8988T (cell line): ENCODE data around the gene PRKCQ.
"Not testable (repeated sequence)": the region's sequence is repeated elsewhere in the genome, so short reads cannot be mapped to it uniquely, and the experiment has no call there.

Experiments used
- DNase-seq: peaks from one replicate; pipeline ENCODE4 v3.0.0; 2011

PRKCQ gene

DNA sequence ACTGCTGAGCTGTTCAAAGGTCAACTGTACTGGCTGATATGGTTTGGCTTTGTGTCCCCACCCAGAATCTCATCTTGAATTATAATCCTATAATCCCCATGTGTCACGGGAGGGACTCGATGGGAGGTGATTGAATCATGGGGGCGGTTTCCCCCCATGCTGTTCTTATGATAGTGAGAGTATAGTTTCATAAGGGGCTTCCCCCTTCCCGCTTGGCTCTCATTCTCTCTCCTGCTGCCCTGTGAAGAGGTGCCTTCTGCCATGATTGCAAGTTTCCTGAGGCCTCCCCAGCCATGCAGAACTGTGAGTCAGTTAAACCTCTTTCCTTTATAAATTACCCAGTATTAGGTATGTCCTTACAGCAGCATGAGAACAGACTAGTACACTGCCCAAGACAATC lies 140.2 kb downstream of the PRKCQ start:
- not testable (repeated sequence) for DNase-seq

DNA sequence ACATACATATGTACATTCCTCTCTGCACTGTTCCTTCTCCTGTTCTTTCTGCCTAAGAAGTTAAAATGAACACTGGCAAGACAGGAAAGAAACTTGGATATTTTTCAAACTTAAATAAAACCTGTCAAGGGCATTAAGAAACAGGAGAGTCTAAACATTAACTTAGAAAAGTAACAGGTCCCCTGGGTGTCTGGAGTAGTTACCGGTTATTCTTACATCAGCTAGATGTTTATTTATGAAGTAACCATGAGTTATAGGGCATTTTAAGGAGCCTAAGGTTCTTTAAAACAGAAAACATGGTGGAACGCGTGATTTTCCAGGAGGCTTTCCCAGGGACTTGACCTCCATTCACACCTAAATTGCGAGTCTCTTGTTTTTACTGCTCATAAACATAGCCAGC lies 148.2 kb downstream of the PRKCQ start:
- DNase-seq: no peak

- DNase-seq: no peak
Measured at GRCh38 chr10:6431186-6431585, 148.9 kb downstream of the PRKCQ start.

GRCh38 chr10:6430423-6430980 lies 149.6 kb downstream of the PRKCQ start:
- DNase-seq: no peak

- no peak for DNase-seq
Measured at GRCh38 chr10:6427357-6427959, 152.6 kb downstream of the PRKCQ start.

DNA sequence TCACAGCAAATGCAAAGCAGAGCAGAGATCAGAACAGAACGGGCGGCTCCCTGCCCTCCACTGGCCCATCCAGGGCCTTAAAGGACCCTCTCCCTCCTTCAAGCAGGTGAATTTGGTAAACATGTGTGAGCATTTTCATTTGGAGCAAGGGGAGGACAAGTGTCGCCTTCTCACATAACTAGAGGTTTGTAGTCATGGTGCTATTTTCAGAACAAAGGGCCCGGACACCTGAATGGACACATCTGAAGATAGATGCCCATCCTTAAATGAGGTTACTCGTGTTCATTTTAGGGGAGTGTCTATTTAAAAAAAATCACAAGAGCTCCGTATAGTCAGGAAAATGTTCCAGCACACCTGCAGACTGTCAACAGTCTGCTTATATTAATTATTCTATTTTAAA lies 153.8 kb downstream of the PRKCQ start:
- DNase-seq: no peak

DNA sequence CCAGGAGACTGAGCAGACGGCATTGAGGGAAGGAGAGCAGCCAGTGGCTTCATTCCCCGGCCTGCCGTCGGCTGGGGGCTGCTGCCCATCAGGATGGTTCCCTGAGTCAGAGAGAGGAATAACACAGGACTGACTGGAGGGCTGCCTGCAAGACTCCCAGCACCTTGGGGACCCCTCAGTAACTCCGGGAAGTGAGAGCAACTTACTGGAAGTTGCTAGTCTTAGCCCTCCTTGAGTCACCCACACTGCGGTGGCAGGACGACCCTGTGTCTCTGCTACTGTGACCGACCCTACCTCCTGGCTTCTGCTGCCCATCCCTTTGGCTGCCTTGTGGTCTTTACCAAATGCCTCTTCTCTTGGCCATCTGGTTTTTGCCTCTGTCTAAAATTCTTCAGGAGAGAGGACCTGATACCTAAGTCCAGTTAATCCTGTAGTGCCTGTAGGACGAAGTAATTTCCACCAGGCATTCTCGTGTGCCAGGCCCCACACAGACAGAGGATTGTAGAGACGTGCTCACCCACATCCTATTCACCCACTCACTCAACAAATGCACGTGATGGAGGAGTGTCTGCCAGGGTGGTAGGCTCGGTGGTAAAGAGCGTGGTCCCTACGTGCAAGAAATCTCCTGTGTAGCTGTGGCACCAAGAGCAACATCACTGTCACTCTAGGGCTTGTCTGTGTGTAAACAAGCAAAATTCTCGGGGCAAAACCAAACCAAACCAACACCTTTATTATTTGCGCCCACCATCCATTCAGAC lies 156.5 kb downstream of the PRKCQ start:
- no peak for DNase-seq

DNA sequence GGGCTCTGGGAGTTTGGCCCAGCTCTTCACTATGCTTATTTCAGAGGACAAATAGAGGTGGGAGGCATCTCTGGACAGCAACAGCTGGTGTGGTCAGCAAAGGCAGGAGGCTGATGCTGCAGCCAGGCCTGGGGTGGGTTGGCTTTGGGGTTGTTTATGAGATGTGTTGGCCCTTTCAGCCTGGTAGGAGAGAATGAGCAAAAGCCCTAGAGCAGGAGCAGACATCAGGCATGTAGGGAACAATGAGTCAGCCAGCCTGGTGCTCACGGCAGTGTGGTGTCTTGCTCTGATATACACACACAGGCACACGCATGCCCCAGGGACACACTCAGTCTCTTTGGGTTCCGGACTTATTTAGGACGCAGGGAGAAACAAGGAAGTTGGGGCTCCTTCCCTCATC lies 157.1 kb downstream of the PRKCQ start:
- DNase-seq: no peak

- DNase-seq: no peak
Measured at GRCh38 chr10:6418613-6419216, 161.4 kb downstream of the PRKCQ start.

- DNase-seq: no peak
Measured at GRCh38 chr10:6418167-6418566, 161.9 kb downstream of the PRKCQ start.

- DNase-seq: peak; percentile 21
Measured at GRCh38 chr10:6416892-6417512, 163.1 kb downstream of the PRKCQ start.

- no peak for DNase-seq
Measured at GRCh38 chr10:6411436-6411835, 168.6 kb downstream of the PRKCQ start.

GRCh38 chr10:6410830-6411229 lies 169.2 kb downstream of the PRKCQ start:
- DNase-seq: no peak

DNA sequence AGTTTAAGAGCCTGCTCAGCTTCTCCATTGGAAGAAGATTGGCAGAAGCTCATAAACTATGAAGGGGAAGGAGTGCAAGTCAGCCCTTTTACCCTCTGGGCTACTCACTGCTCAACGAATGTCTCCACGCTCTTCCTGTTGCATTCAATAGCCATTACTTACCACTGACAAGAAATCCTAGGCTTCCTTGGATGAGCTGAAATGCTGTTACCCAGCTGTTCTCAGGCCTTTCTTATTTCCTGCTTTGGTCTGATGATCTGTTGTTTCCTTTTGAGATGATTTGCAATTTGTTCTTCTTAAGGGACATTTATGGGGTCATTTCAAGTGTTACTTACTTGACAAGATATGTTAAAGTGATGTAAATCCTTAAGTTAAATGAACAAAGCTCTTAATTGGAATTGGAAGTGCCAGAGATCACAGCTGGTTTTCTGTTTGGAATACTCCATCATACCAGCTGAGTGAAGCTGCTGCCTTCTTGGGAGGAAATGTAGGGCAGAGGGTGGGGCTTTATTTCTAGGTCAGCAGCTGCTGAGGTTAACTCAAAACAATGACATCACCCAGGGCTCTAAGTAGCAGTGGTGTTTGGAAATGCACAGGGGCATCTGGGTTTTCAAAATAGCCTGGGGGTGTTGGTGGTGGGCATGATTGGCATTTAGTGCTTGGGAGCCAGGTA lies 170.0 kb downstream of the PRKCQ start:
- DNase-seq: no peak

DNA sequence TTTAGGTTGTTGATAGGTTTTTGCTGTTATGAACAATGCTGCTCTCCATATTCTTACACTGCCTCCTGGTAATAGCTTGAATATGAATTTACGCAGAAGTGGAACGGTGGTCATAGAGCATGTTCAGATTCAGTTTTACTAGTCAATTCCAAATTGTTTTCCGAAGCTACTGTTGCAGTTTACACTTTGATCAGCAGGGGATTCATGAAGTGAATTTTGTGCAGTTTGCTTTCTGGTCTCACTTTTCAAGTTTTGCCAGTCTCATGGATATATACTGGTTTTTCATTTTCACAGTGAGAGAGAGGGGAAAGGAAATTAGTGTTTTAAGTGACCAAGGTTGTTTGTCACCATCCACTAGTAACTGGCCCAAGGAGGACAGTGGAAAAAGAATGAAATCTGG lies 171.3 kb downstream of the PRKCQ start:
- no peak for DNase-seq

DNA sequence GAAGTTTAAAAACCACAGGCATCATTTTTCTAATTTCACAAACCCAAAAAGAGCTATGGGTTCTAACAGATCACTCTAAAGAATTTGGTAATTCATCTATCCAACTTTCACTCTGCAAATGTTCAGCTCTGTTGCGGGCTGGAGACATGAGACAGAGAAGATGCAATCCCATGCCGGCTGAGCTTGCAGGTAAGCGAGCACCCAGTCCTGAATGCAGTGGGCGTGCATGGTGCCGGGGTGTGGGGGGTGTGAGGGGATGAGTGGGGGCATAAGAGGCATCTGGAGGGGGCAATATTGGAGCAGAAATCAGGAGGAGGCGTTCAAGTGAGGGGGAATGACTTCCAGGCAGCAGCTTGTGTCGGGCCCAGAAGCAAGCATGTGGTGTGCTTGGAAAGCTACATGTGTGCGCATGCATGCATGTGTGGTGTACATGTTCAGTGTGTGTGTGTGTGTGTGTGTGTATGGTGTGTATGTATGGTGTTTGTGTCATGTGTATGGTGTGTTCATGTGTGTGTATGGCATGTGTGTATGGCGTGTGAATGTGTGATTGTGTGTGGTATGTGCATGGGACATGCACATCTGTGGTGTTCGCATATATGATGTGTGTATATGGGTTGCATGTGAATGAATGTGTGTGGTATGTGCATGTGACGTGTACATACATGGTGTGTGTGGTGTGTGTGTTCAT lies 172.9 kb downstream of the PRKCQ start:
- DNase-seq: no peak

DNA sequence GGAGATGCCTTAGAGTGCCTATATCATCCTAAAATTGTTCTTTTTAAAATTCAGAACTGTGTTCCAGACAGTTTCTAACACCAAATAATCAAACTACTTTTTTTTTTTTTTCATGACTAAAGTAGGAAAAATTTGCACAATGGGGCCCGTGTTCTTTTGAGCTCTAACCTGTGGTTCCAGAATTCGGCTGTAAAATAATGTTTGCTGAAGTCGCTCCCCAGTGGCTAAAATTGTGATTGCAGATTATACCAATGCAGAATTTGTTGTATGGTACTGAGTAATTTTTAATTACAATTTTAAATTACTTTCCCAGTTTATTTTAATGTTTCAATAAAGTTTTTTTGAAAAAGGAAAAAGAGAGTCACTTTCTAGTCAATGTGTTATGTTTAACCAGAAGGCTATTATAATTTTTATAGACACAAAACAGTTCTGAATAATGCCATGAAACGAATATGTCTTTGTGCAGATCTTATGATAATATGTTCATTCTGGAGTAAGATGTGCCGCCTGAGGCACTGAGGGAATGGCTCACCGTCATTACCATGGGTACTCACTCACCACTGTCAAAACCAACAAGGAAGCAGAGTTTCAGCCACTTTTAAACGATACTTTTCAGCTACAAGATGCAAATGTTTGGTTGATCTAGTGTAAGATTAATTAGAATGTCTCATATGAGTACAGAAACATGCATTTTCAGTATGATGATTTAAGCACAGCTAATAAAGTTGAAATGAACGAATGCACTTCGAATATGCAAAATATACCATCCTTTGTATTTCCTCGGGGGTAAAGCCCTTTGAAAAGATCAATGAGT lies 173.6 kb downstream of the PRKCQ start:
- peak; percentile 35 for DNase-seq

DNA sequence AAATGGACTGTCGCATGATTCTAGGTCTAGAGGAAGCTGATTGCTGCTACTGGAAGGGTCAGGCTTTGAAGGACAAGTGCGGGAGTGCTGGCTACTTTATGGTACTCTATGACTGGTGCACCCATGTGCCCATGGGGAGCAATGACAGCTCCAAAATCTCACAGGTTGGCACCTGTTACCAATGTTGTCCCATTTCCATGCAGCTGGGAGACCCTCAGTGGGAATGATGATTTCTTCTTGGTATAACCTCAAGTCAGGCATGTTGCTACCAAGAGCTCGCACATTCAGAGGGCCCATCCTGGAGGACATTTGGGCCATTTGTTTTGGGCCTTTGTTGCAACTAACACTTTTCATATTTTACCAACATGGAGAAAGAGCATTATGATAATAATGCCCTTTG lies 174.4 kb downstream of the PRKCQ start:
- no peak for DNase-seq

DNA sequence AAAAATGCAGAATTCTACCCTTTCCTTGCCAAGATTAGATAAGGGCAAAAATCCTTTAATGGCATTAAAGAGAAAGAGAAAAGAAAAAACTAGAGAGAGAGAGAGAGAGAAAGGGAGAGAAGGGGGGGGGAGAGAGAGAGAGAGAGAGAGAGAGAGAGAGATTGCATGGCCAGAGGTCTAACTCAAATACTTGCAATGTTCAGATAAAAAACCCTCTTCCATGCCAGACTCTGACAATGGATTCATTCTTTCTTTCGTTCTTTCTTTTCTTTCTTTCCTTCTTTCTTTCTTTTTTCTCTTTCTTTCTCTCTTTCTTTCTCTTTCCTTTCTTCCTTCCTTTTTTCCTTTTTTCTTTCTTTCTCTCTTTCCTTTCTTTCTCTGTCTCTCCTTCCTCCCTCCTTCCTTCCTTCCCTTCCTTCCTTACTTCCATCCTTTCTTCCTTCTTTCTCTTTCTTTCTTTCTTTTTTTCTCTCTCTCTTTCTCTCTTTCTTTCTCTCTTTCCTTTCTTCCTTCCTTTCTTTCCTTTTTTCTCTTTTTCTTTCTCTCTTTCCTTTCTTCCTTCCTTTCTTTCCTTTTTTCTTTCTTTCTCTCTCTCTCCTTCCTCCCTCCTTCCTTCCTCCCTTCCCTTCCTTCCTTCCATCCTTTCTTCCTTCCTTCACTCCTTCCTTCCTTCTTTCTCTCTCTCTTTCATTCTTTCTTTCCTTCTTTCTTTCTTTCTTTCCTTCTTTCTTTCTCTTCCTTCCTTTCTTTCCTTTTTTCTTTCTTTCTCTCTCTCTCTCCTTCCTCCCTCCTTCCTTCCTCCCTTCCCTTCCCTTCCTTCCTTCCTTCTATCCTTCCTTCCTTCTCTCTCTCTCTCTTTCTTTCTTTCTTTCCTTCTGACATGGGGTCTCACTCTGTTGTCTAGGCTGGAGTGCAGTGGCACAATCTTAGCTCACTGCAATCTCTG lies 175.7 kb downstream of the PRKCQ start:
- no peak for DNase-seq

- DNase-seq: no peak
Measured at GRCh38 chr10:6402960-6403359, 177.1 kb downstream of the PRKCQ start.
